ENCODE measurements around the gene TNNI3K. TPM values are rescaled to one million over a fixed set of nuclear protein-coding genes. Genes with fewer than 3 reads are reported as not detected.

The TNNI3K gene
- total RNA-seq, 2 experiments from 2014 or later: 0.38 TPM; not detected in 1

GRCh38 chr1:74468982-74469603 is 233.9 kb downstream of the TNNI3K start:
- Mint-ChIP-seq H3K4me1 (ENCODE audit: low read depth) (no peaks in the 10 kb centered on the region), H3K27me3 (peaks cover 3% of the 10 kb centered on the region), H3K4me3 (no peak overlapping the region), H3K27ac (no peak overlapping the region), H3K36me3 (no peaks in the 10 kb centered on the region), H3K9me3 (no peaks in the 10 kb centered on the region)
- ChIA-PET POLR2A (no interaction called here), CTCF (interaction anchor here (0.8 to 1.5 kb wide), 6 partner anchors 8 to 629 kb away, joined by 3 to 4 read pairs (median 4); no protein-coding TSS in a partner anchor)
- intact Hi-C loops (cut with micrococcal nuclease): loop anchor here (10.0 kb wide), 1 partner anchor 274 kb away; the partner anchor contains the start of genes FPGT and LRRIQ3
- DNase-seq: no peak

- H3K27ac Mint-ChIP-seq: no peak overlapping the region
- no peaks in the 10 kb centered on the region for H3K36me3 Mint-ChIP-seq
- CTCF ChIA-PET: interaction anchor here (1.4 kb wide), 1 partner anchor 7 kb away, joined by 4 read pairs; no protein-coding TSS in a partner anchor
- POLR2A ChIA-PET: no interaction called here
- H3K27me3 Mint-ChIP-seq: peaks cover 6% of the 10 kb centered on the region
- no peaks in the 10 kb centered on the region for H3K9me3 Mint-ChIP-seq
- no peak for DNase-seq
- no peaks in the 10 kb centered on the region for H3K4me1 Mint-ChIP-seq (ENCODE audit: low read depth)
- intact Hi-C loops (cut with micrococcal nuclease): no loop called here
- H3K4me3 Mint-ChIP-seq: no peak overlapping the region
These were observed 235.1 kb downstream of the TNNI3K start for GRCh38 chr1:74470251-74470650.

GRCh38 chr1:74470936-74471335 is 235.7 kb downstream of the TNNI3K start:
- H3K27me3 Mint-ChIP-seq: peaks cover 6% of the 10 kb centered on the region
- no peaks in the 10 kb centered on the region for H3K4me1 Mint-ChIP-seq (ENCODE audit: low read depth)
- no peak for DNase-seq
- H3K4me3 Mint-ChIP-seq: no peak overlapping the region
- CTCF ChIA-PET: no interaction called here
- H3K36me3 Mint-ChIP-seq: no peaks in the 10 kb centered on the region
- intact Hi-C loops (cut with micrococcal nuclease): no loop called here
- no peak overlapping the region for H3K27ac Mint-ChIP-seq
- POLR2A ChIA-PET: no interaction called here
- no peaks in the 10 kb centered on the region for H3K9me3 Mint-ChIP-seq

GRCh38 chr1:74471470-74471869 is 236.3 kb downstream of the TNNI3K start:
- intact Hi-C loops (cut with micrococcal nuclease): no loop called here
- no peak overlapping the region for H3K4me3 Mint-ChIP-seq
- ChIA-PET CTCF (no interaction called here), POLR2A (no interaction called here)
- no peaks in the 10 kb centered on the region for H3K9me3 Mint-ChIP-seq
- H3K4me1 Mint-ChIP-seq (ENCODE audit: low read depth): no peaks in the 10 kb centered on the region
- no peaks in the 10 kb centered on the region for H3K36me3 Mint-ChIP-seq
- peaks cover 6% of the 10 kb centered on the region for H3K27me3 Mint-ChIP-seq
- H3K27ac Mint-ChIP-seq: no peak overlapping the region
- DNase-seq: no peak

GRCh38 chr1:74474585-74474984 is 239.4 kb downstream of the TNNI3K start:
- POLR2A ChIA-PET: no interaction called here
- H3K36me3 Mint-ChIP-seq: no peaks in the 10 kb centered on the region
- peaks cover 6% of the 10 kb centered on the region for H3K27me3 Mint-ChIP-seq
- DNase-seq: no peak
- no peaks in the 10 kb centered on the region for H3K4me1 Mint-ChIP-seq (ENCODE audit: low read depth)
- no peak overlapping the region for H3K4me3 Mint-ChIP-seq
- H3K9me3 Mint-ChIP-seq: no peaks in the 10 kb centered on the region
- CTCF ChIA-PET: no interaction called here
- no peak overlapping the region for H3K27ac Mint-ChIP-seq
- intact Hi-C loops (cut with micrococcal nuclease): no loop called here

GRCh38 chr1:74478979-74479378 is 243.8 kb downstream of the TNNI3K start:
- CTCF ChIA-PET: no interaction called here
- no peak overlapping the region for H3K4me3 Mint-ChIP-seq

GRCh38 chr1:74480068-74480467 is 244.9 kb downstream of the TNNI3K start:
- intact Hi-C loops (cut with micrococcal nuclease): no loop called here
- POLR2A ChIA-PET: no interaction called here
- DNase-seq: no peak
- H3K36me3 Mint-ChIP-seq: no peaks in the 10 kb centered on the region
- CTCF ChIA-PET: no interaction called here
- H3K4me3 Mint-ChIP-seq: no peak overlapping the region
- H3K9me3 Mint-ChIP-seq: no peaks in the 10 kb centered on the region
- no peaks in the 10 kb centered on the region for H3K27me3 Mint-ChIP-seq
- H3K27ac Mint-ChIP-seq: no peak overlapping the region
- no peaks in the 10 kb centered on the region for H3K4me1 Mint-ChIP-seq (ENCODE audit: low read depth)

More at GRCh38 chr1:74478979-74479378, 243.8 kb downstream of the TNNI3K start:
- Mint-ChIP-seq H3K4me1 (ENCODE audit: low read depth) (no peaks in the 10 kb centered on the region), H3K27me3 (peaks cover 4% of the 10 kb centered on the region), H3K9me3 (no peaks in the 10 kb centered on the region), H3K36me3 (no peaks in the 10 kb centered on the region), H3K27ac (no peak overlapping the region)
- intact Hi-C loops (cut with micrococcal nuclease): no loop called here
- POLR2A ChIA-PET: no interaction called here
- DNase-seq: no peak

- no peak overlapping the region for H3K4me3 Mint-ChIP-seq
- H3K27me3 Mint-ChIP-seq: no peaks in the 10 kb centered on the region
- H3K27ac Mint-ChIP-seq: no peak overlapping the region
- no peak for DNase-seq
- ChIA-PET CTCF (no interaction called here), POLR2A (no interaction called here)
- no peaks in the 10 kb centered on the region for H3K36me3 Mint-ChIP-seq
- no peaks in the 10 kb centered on the region for H3K9me3 Mint-ChIP-seq
- intact Hi-C loops (cut with micrococcal nuclease): no loop called here
- H3K4me1 Mint-ChIP-seq (ENCODE audit: low read depth): no peaks in the 10 kb centered on the region
These were observed 246.4 kb downstream of the TNNI3K start for GRCh38 chr1:74481607-74482006.

- ChIA-PET POLR2A (no interaction called here), CTCF (no interaction called here)
- Mint-ChIP-seq H3K9me3 (no peaks in the 10 kb centered on the region), H3K27me3 (no peaks in the 10 kb centered on the region), H3K4me3 (no peak overlapping the region), H3K36me3 (no peaks in the 10 kb centered on the region), H3K4me1 (ENCODE audit: low read depth) (no peaks in the 10 kb centered on the region), H3K27ac (no peak overlapping the region)
- intact Hi-C loops (cut with micrococcal nuclease): no loop called here
- no peak for DNase-seq
These were observed 250.4 kb downstream of the TNNI3K start for GRCh38 chr1:74485622-74486021.

- Mint-ChIP-seq H3K36me3 (no peaks in the 10 kb centered on the region), H3K27ac (no peak overlapping the region), H3K4me3 (no peak overlapping the region), H3K4me1 (ENCODE audit: low read depth) (no peaks in the 10 kb centered on the region), H3K27me3 (no peaks in the 10 kb centered on the region), H3K9me3 (no peaks in the 10 kb centered on the region)
- intact Hi-C loops (cut with micrococcal nuclease): no loop called here
- ChIA-PET CTCF (interaction anchor here (0.6 kb wide), 1 partner anchor 214 kb away, joined by 3 read pairs; no protein-coding TSS in a partner anchor), POLR2A (no interaction called here)
- DNase-seq: no peak
These were observed 250.8 kb downstream of the TNNI3K start for GRCh38 chr1:74486036-74486435.

GRCh38 chr1:74496669-74497068 is 261.5 kb downstream of the TNNI3K start:
- Mint-ChIP-seq H3K4me3 (no peak overlapping the region), H3K9me3 (no peaks in the 10 kb centered on the region), H3K27ac (no peak overlapping the region), H3K27me3 (no peaks in the 10 kb centered on the region), H3K4me1 (ENCODE audit: low read depth) (no peaks in the 10 kb centered on the region), H3K36me3 (no peaks in the 10 kb centered on the region)
- POLR2A ChIA-PET: no interaction called here
- no peak for DNase-seq
- CTCF ChIA-PET: no interaction called here
- intact Hi-C loops (cut with micrococcal nuclease): no loop called here

- no peak for DNase-seq
- no peak overlapping the region for H3K4me3 Mint-ChIP-seq
- CTCF ChIA-PET: interaction anchor here (1.2 kb wide), 1 partner anchor 30 kb away, joined by 4 read pairs; no protein-coding TSS in a partner anchor
- no peaks in the 10 kb centered on the region for H3K27me3 Mint-ChIP-seq
- intact Hi-C loops (cut with micrococcal nuclease): no loop called here
- H3K36me3 Mint-ChIP-seq: no peaks in the 10 kb centered on the region
- POLR2A ChIA-PET: no interaction called here
- no peaks in the 10 kb centered on the region for H3K4me1 Mint-ChIP-seq (ENCODE audit: low read depth)
- no peak overlapping the region for H3K27ac Mint-ChIP-seq
- H3K9me3 Mint-ChIP-seq: no peaks in the 10 kb centered on the region
These were observed 263.7 kb downstream of the TNNI3K start for GRCh38 chr1:74498901-74499300.

- no peak for DNase-seq
- Mint-ChIP-seq H3K36me3 (no peaks in the 10 kb centered on the region), H3K27me3 (peaks cover 2% of the 10 kb centered on the region), H3K4me1 (ENCODE audit: low read depth) (peaks cover 3% of the 10 kb centered on the region), H3K9me3 (no peaks in the 10 kb centered on the region), H3K4me3 (no peak overlapping the region), H3K27ac (no peak overlapping the region)
- intact Hi-C loops (cut with micrococcal nuclease): no loop called here
- ChIA-PET CTCF (interaction anchor here (1.4 to 1.6 kb wide), 2 partner anchors 11 to 187 kb away, joined by 3 to 6 read pairs; no protein-coding TSS in a partner anchor), POLR2A (no interaction called here)
These were observed 267.2 kb downstream of the TNNI3K start for GRCh38 chr1:74502432-74502831.
